ENCODE results near the gene COL9A2. TPM values are rescaled to one million over a fixed set of nuclear protein-coding genes. Genes with fewer than 3 reads are reported as not detected.

The COL9A2 gene
- total RNA-seq, 2 experiments from 2014 or later = 2.5 to 3.0 TPM

GRCh38 chr1:40301066-40301465 is 16.0 kb downstream of the COL9A2 start:
- no peak overlapping the region for H3K27ac Mint-ChIP-seq
- no peak overlapping the region for H3K4me3 Mint-ChIP-seq
- no peaks in the 10 kb centered on the region for H3K9me3 Mint-ChIP-seq
- H3K36me3 Mint-ChIP-seq = no peaks in the 10 kb centered on the region
- H3K4me1 Mint-ChIP-seq = no peaks in the 10 kb centered on the region
- no peaks in the 10 kb centered on the region for H3K27me3 Mint-ChIP-seq
- DNase-seq = no peak

- no peaks in the 10 kb centered on the region for H3K36me3 Mint-ChIP-seq
- no peaks in the 10 kb centered on the region for H3K4me1 Mint-ChIP-seq
- H3K27me3 Mint-ChIP-seq = no peaks in the 10 kb centered on the region
- no peak overlapping the region for H3K27ac Mint-ChIP-seq
- no peak overlapping the region for H3K4me3 Mint-ChIP-seq
- no peaks in the 10 kb centered on the region for H3K9me3 Mint-ChIP-seq
- no peak for DNase-seq
Observed at GRCh38 chr1:40300651-40301050, 16.4 kb downstream of the COL9A2 start.

GRCh38 chr1:40300249-40300567 is 16.9 kb downstream of the COL9A2 start:
- no peaks in the 10 kb centered on the region for H3K4me1 Mint-ChIP-seq
- H3K9me3 Mint-ChIP-seq = no peaks in the 10 kb centered on the region
- DNase-seq = no peak
- H3K27me3 Mint-ChIP-seq = no peaks in the 10 kb centered on the region
- H3K4me3 Mint-ChIP-seq = no peak overlapping the region
- H3K27ac Mint-ChIP-seq = no peak overlapping the region
- no peaks in the 10 kb centered on the region for H3K36me3 Mint-ChIP-seq

- no peaks in the 10 kb centered on the region for H3K27me3 Mint-ChIP-seq
- no peak overlapping the region for H3K4me3 Mint-ChIP-seq
- no peaks in the 10 kb centered on the region for H3K9me3 Mint-ChIP-seq
- H3K4me1 Mint-ChIP-seq = no peaks in the 10 kb centered on the region
- H3K27ac Mint-ChIP-seq = no peak overlapping the region
- H3K36me3 Mint-ChIP-seq = no peaks in the 10 kb centered on the region
- no peak for DNase-seq
Observed at GRCh38 chr1:40299366-40300248, 17.5 kb downstream of the COL9A2 start.

- DNase-seq = no peak
- Mint-ChIP-seq H3K4me3 (no peak overlapping the region), H3K9me3 (no peaks in the 10 kb centered on the region), H3K27me3 (no peaks in the 10 kb centered on the region), H3K36me3 (peaks cover 23% of the 10 kb centered on the region), H3K4me1 (peaks cover 5% of the 10 kb centered on the region), H3K27ac (peak overlapping the region; percentile 40)
Observed at GRCh38 chr1:40291293-40291692, 25.8 kb downstream of the COL9A2 start.

- no peaks in the 10 kb centered on the region for H3K9me3 Mint-ChIP-seq
- no peak overlapping the region for H3K4me3 Mint-ChIP-seq
- H3K36me3 Mint-ChIP-seq = peaks cover 3% of the 10 kb centered on the region
- H3K27me3 Mint-ChIP-seq = no peaks in the 10 kb centered on the region
- no peaks in the 10 kb centered on the region for H3K4me1 Mint-ChIP-seq
- no peak overlapping the region for H3K27ac Mint-ChIP-seq
- no peak for DNase-seq
Observed at GRCh38 chr1:40281853-40282252, 35.2 kb downstream of the COL9A2 start.

- Mint-ChIP-seq H3K27me3 (no peaks in the 10 kb centered on the region), H3K27ac (no peak overlapping the region), H3K36me3 (peaks cover 21% of the 10 kb centered on the region)
Observed at GRCh38 chr1:40276122-40276521, 41.0 kb downstream of the COL9A2 start.

GRCh38 chr1:40274331-40274730 is 42.8 kb downstream of the COL9A2 start:
- Mint-ChIP-seq H3K9me3 (no peaks in the 10 kb centered on the region), H3K4me1 (peaks cover 13% of the 10 kb centered on the region), H3K36me3 (peaks cover 31% of the 10 kb centered on the region), H3K27me3 (no peaks in the 10 kb centered on the region), H3K27ac (no peak overlapping the region), H3K4me3 (no peak overlapping the region)
- no peak for DNase-seq

More at GRCh38 chr1:40276122-40276521, 41.0 kb downstream of the COL9A2 start:
- no peak for DNase-seq
- Mint-ChIP-seq H3K9me3 (no peaks in the 10 kb centered on the region), H3K4me3 (no peak overlapping the region), H3K4me1 (peaks cover 5% of the 10 kb centered on the region)

GRCh38 chr1:40273547-40274166 is 43.4 kb downstream of the COL9A2 start:
- no peak for DNase-seq
- Mint-ChIP-seq H3K27ac (no peak overlapping the region), H3K36me3 (peaks cover 31% of the 10 kb centered on the region), H3K9me3 (no peaks in the 10 kb centered on the region), H3K4me1 (peaks cover 13% of the 10 kb centered on the region), H3K27me3 (no peaks in the 10 kb centered on the region), H3K4me3 (no peak overlapping the region)

GRCh38 chr1:40272653-40273213 is 44.4 kb downstream of the COL9A2 start:
- H3K4me3 Mint-ChIP-seq = no peak overlapping the region
- peak overlapping the region; percentile 49 for H3K27ac Mint-ChIP-seq
- H3K27me3 Mint-ChIP-seq = no peaks in the 10 kb centered on the region
- no peaks in the 10 kb centered on the region for H3K9me3 Mint-ChIP-seq
- H3K4me1 Mint-ChIP-seq = peaks cover 13% of the 10 kb centered on the region
- H3K36me3 Mint-ChIP-seq = peaks cover 31% of the 10 kb centered on the region
- no peak for DNase-seq

GRCh38 chr1:40270152-40270834 is 46.8 kb downstream of the COL9A2 start:
- no peak for DNase-seq
- H3K27me3 Mint-ChIP-seq = no peaks in the 10 kb centered on the region
- peak overlapping the region; percentile 73 for H3K27ac Mint-ChIP-seq
- H3K4me3 Mint-ChIP-seq = no peak overlapping the region
- H3K9me3 Mint-ChIP-seq = no peaks in the 10 kb centered on the region
- peaks cover 18% of the 10 kb centered on the region for H3K4me1 Mint-ChIP-seq
- peaks cover 31% of the 10 kb centered on the region for H3K36me3 Mint-ChIP-seq

GRCh38 chr1:40268211-40268610 is 48.9 kb downstream of the COL9A2 start:
- Mint-ChIP-seq H3K4me3 (no peak overlapping the region), H3K27me3 (no peaks in the 10 kb centered on the region), H3K27ac (no peak overlapping the region), H3K36me3 (peaks cover 33% of the 10 kb centered on the region), H3K9me3 (no peaks in the 10 kb centered on the region), H3K4me1 (peaks cover 31% of the 10 kb centered on the region)
- no peak for DNase-seq

- Mint-ChIP-seq H3K27ac (no peak overlapping the region), H3K36me3 (peaks cover 33% of the 10 kb centered on the region), H3K4me1 (peaks cover 34% of the 10 kb centered on the region), H3K27me3 (no peaks in the 10 kb centered on the region), H3K4me3 (no peak overlapping the region), H3K9me3 (no peaks in the 10 kb centered on the region)
- DNase-seq = no peak
Observed at GRCh38 chr1:40267767-40268187, 49.3 kb downstream of the COL9A2 start.

GRCh38 chr1:40266786-40267535 is 50.1 kb downstream of the COL9A2 start:
- Mint-ChIP-seq H3K27me3 (no peaks in the 10 kb centered on the region), H3K36me3 (peaks cover 33% of the 10 kb centered on the region), H3K27ac (no peak overlapping the region), H3K4me3 (no peak overlapping the region), H3K9me3 (no peaks in the 10 kb centered on the region), H3K4me1 (peaks cover 34% of the 10 kb centered on the region)
- DNase-seq = no peak

Measured in activated naive CD8-positive, alpha-beta T cell treated with anti-CD3 and anti-CD28 coated beads for 36 hours (primary cell).